ENCODE results near the gene CPNE8. TPM values are rescaled to one million over a fixed set of nuclear protein-coding genes. Genes with fewer than 3 reads are reported as not detected.

The CPNE8 gene
- total and polyA plus RNA-seq, 3 donors from 2014 or later, result 9.3 to 13.1 (median 12.6) TPM

- DNase-seq, result no peak
- H3K27ac ChIP-seq, result no peak overlapping the region
- H3K36me3 ChIP-seq (ENCODE audit: low read depth, missing control alignments), result no peaks in the 10 kb centered on the region
- intact Hi-C loops (cut with DNase I; ENCODE audit: low total_unique reads), result no loop called here
- H3K9me3 ChIP-seq, result no peaks in the 10 kb centered on the region
- H3K4me1 ChIP-seq, result no peaks in the 10 kb centered on the region
- no peak for TF ChIP-seq POLR2A (IDR thresholded peaks at IDR 0.05)
- TF ChIP-seq CTCF (IDR thresholded peaks at IDR 0.05), result no peak
- 69% methylated on average over 5 of the region's 5 CpGs for WGBS, 2 donors
- H3K4me3 ChIP-seq, result no peak overlapping the region
- H3K27me3 ChIP-seq, result no peaks in the 10 kb centered on the region
These were observed 28.7 kb upstream of the CPNE8 start for GRCh38 chr12:38934078-38934584.

GRCh38 chr12:38932320-38932719 is 26.9 kb upstream of the CPNE8 start:
- no peaks in the 10 kb centered on the region for H3K4me1 ChIP-seq
- H3K9me3 ChIP-seq, result no peaks in the 10 kb centered on the region
- H3K27me3 ChIP-seq, result no peaks in the 10 kb centered on the region
- intact Hi-C loops (cut with DNase I; ENCODE audit: low total_unique reads), result no loop called here
- TF ChIP-seq CTCF (IDR thresholded peaks at IDR 0.05), result no peak
- TF ChIP-seq POLR2A (IDR thresholded peaks at IDR 0.05), result no peak
- no peaks in the 10 kb centered on the region for H3K36me3 ChIP-seq (ENCODE audit: low read depth, missing control alignments)
- 90 to 92% methylated on average over 7 of the region's 7 CpGs for WGBS, 2 donors
- H3K4me3 ChIP-seq, result no peak overlapping the region
- no peak for DNase-seq
- no peak overlapping the region for H3K27ac ChIP-seq

GRCh38 chr12:38931461-38931860 is 26.1 kb upstream of the CPNE8 start:
- Histone ChIP-seq H3K27ac (no peak overlapping the region), H3K27me3 (no peaks in the 10 kb centered on the region), H3K36me3 (ENCODE audit: low read depth, missing control alignments) (no peaks in the 10 kb centered on the region), H3K4me3 (no peak overlapping the region), H3K4me1 (no peaks in the 10 kb centered on the region), H3K9me3 (no peaks in the 10 kb centered on the region)
- intact Hi-C loops (cut with DNase I; ENCODE audit: low total_unique reads), result no loop called here
- 78 to 84% methylated on average over 8 of the region's 8 CpGs for WGBS, 2 donors
- no peak for DNase-seq
- TF ChIP-seq POLR2A (IDR thresholded peaks at IDR 0.05), result no peak
- TF ChIP-seq CTCF (IDR thresholded peaks at IDR 0.05), result no peak

- intact Hi-C loops (cut with DNase I; ENCODE audit: low total_unique reads), result no loop called here
- Histone ChIP-seq H3K4me1 (no peaks in the 10 kb centered on the region), H3K27me3 (no peaks in the 10 kb centered on the region), H3K9me3 (no peaks in the 10 kb centered on the region), H3K36me3 (ENCODE audit: low read depth, missing control alignments) (no peaks in the 10 kb centered on the region), H3K27ac (no peak overlapping the region), H3K4me3 (no peak overlapping the region)
- no peak for TF ChIP-seq CTCF (IDR thresholded peaks at IDR 0.05)
- no peak for TF ChIP-seq POLR2A (IDR thresholded peaks at IDR 0.05)
- DNase-seq, result no peak
- WGBS, 2 donors, result 86% methylated on average over 4 of the region's 4 CpGs
These were observed 25.6 kb upstream of the CPNE8 start for GRCh38 chr12:38930990-38931389.

GRCh38 chr12:38926501-38926900 is 21.1 kb upstream of the CPNE8 start:
- DNase-seq, result no peak
- intact Hi-C loops (cut with DNase I; ENCODE audit: low total_unique reads), result no loop called here
- Histone ChIP-seq H3K4me3 (no peak overlapping the region), H3K4me1 (no peaks in the 10 kb centered on the region), H3K27me3 (no peaks in the 10 kb centered on the region), H3K36me3 (ENCODE audit: low read depth, missing control alignments) (no peaks in the 10 kb centered on the region), H3K9me3 (no peaks in the 10 kb centered on the region), H3K27ac (no peak overlapping the region)
- 56 to 65% methylated on average over 1 of the region's 1 CpG for WGBS, 2 donors
- TF ChIP-seq CTCF (IDR thresholded peaks at IDR 0.05) (no peak), POLR2A (IDR thresholded peaks at IDR 0.05) (no peak)

Data from testis (tissue), 3 donors.